ENCODE results near the gene STK32B.

STK32B gene

GRCh38 chr4:5528031-5528436 is 476.8 kb downstream of the STK32B start:
- no peak overlapping the region for H3K9ac ChIP-seq (ENCODE audit: low read depth, low read length)
- H3K4me3 ChIP-seq (ENCODE audit: low read length): no peak overlapping the region
- no peaks in the 10 kb centered on the region for H3K27me3 ChIP-seq (ENCODE audit: insufficient read depth, low read length)
- H3K36me3 ChIP-seq (ENCODE audit: insufficient read depth, low read depth, low read length): no peaks in the 10 kb centered on the region
- peaks cover 12% of the 10 kb centered on the region for H3K9me3 ChIP-seq (ENCODE audit: insufficient read depth, low read depth, low read length)
- H3K27ac ChIP-seq (ENCODE audit: low read length): no peak overlapping the region
- H3K4me1 ChIP-seq (ENCODE audit: insufficient read depth, low read length): no peaks in the 10 kb centered on the region; the same call in 1 of the 2 replicates

- H3K9ac ChIP-seq (ENCODE audit: low read depth, low read length): no peak overlapping the region
- H3K4me3 ChIP-seq (ENCODE audit: low read length): no peak overlapping the region
- no peak overlapping the region for H3K27ac ChIP-seq (ENCODE audit: low read length)
- peaks cover 7% of the 10 kb centered on the region; the same call in 1 of the 2 replicates for H3K9me3 ChIP-seq (ENCODE audit: insufficient read depth, low read depth, low read length)
- no peaks in the 10 kb centered on the region for H3K36me3 ChIP-seq (ENCODE audit: insufficient read depth, low read depth, low read length)
- H3K4me1 ChIP-seq (ENCODE audit: insufficient read depth, low read length): no peaks in the 10 kb centered on the region
- no peaks in the 10 kb centered on the region for H3K27me3 ChIP-seq (ENCODE audit: insufficient read depth, low read length)
Measured at GRCh38 chr4:5532100-5532499, 480.8 kb downstream of the STK32B start.

GRCh38 chr4:5539584-5539983 is 488.3 kb downstream of the STK32B start:
- no peaks in the 10 kb centered on the region for H3K4me1 ChIP-seq (ENCODE audit: insufficient read depth, low read length)
- no peaks in the 10 kb centered on the region for H3K36me3 ChIP-seq (ENCODE audit: insufficient read depth, low read depth, low read length)
- no peak overlapping the region for H3K4me3 ChIP-seq (ENCODE audit: low read length)
- no peak overlapping the region for H3K9ac ChIP-seq (ENCODE audit: low read depth, low read length)
- H3K27ac ChIP-seq (ENCODE audit: low read length): no peak overlapping the region
- H3K9me3 ChIP-seq (ENCODE audit: insufficient read depth, low read depth, low read length): no peaks in the 10 kb centered on the region
- H3K27me3 ChIP-seq (ENCODE audit: insufficient read depth, low read length): no peaks in the 10 kb centered on the region

GRCh38 chr4:5541169-5541568 is 489.9 kb downstream of the STK32B start:
- H3K9me3 ChIP-seq (ENCODE audit: insufficient read depth, low read depth, low read length): no peaks in the 10 kb centered on the region
- no peak overlapping the region for H3K9ac ChIP-seq (ENCODE audit: low read depth, low read length)
- no peaks in the 10 kb centered on the region for H3K27me3 ChIP-seq (ENCODE audit: insufficient read depth, low read length)
- H3K36me3 ChIP-seq (ENCODE audit: insufficient read depth, low read depth, low read length): no peaks in the 10 kb centered on the region
- H3K4me1 ChIP-seq (ENCODE audit: insufficient read depth, low read length): no peaks in the 10 kb centered on the region
- H3K4me3 ChIP-seq (ENCODE audit: low read length): no peak overlapping the region
- no peak overlapping the region for H3K27ac ChIP-seq (ENCODE audit: low read length)

- Histone ChIP-seq H3K27ac (ENCODE audit: low read length) (no peak overlapping the region), H3K27me3 (ENCODE audit: insufficient read depth, low read length) (no peaks in the 10 kb centered on the region), H3K9ac (ENCODE audit: low read depth, low read length) (no peak overlapping the region), H3K9me3 (ENCODE audit: insufficient read depth, low read depth, low read length) (peaks cover 12% of the 10 kb centered on the region), H3K4me1 (ENCODE audit: insufficient read depth, low read length) (no peaks in the 10 kb centered on the region), H3K4me3 (ENCODE audit: low read length) (no peak overlapping the region), H3K36me3 (ENCODE audit: insufficient read depth, low read depth, low read length) (no peaks in the 10 kb centered on the region)
Measured at GRCh38 chr4:5543681-5544080, 492.4 kb downstream of the STK32B start.

GRCh38 chr4:5544762-5545161 is 493.5 kb downstream of the STK32B start:
- no peaks in the 10 kb centered on the region for H3K4me1 ChIP-seq (ENCODE audit: insufficient read depth, low read length)
- no peak overlapping the region for H3K9ac ChIP-seq (ENCODE audit: low read depth, low read length)
- no peak overlapping the region for H3K27ac ChIP-seq (ENCODE audit: low read length)

GRCh38 chr4:5545271-5545670 is 494.0 kb downstream of the STK32B start:
- Histone ChIP-seq H3K4me3 (ENCODE audit: low read length) (no peak overlapping the region), H3K36me3 (ENCODE audit: insufficient read depth, low read depth, low read length) (no peaks in the 10 kb centered on the region), H3K4me1 (ENCODE audit: insufficient read depth, low read length) (no peaks in the 10 kb centered on the region), H3K9ac (ENCODE audit: low read depth, low read length) (no peak overlapping the region), H3K27me3 (ENCODE audit: insufficient read depth, low read length) (no peaks in the 10 kb centered on the region), H3K27ac (ENCODE audit: low read length) (no peak overlapping the region), H3K9me3 (ENCODE audit: insufficient read depth, low read depth, low read length) (peaks cover 12% of the 10 kb centered on the region)

More at GRCh38 chr4:5544762-5545161, 493.5 kb downstream of the STK32B start:
- H3K27me3 ChIP-seq (ENCODE audit: insufficient read depth, low read length): no peaks in the 10 kb centered on the region
- peaks cover 12% of the 10 kb centered on the region for H3K9me3 ChIP-seq (ENCODE audit: insufficient read depth, low read depth, low read length)
- no peak overlapping the region for H3K4me3 ChIP-seq (ENCODE audit: low read length)
- no peaks in the 10 kb centered on the region for H3K36me3 ChIP-seq (ENCODE audit: insufficient read depth, low read depth, low read length)

GRCh38 chr4:5547651-5548249 is 496.5 kb downstream of the STK32B start:
- Histone ChIP-seq H3K9ac (ENCODE audit: low read depth, low read length) (no peak overlapping the region), H3K9me3 (ENCODE audit: insufficient read depth, low read depth, low read length) (peaks cover 12% of the 10 kb centered on the region), H3K27me3 (ENCODE audit: insufficient read depth, low read length) (no peaks in the 10 kb centered on the region), H3K36me3 (ENCODE audit: insufficient read depth, low read depth, low read length) (no peaks in the 10 kb centered on the region), H3K27ac (ENCODE audit: low read length) (no peak overlapping the region), H3K4me3 (ENCODE audit: low read length) (no peak overlapping the region), H3K4me1 (ENCODE audit: insufficient read depth, low read length) (no peaks in the 10 kb centered on the region)
